Breast epithelium (tissue), 4 donors: Measurements from ENCODE around the gene USPL1. TPM values are rescaled to one million over a fixed set of nuclear protein-coding genes. Genes with fewer than 3 reads are reported as not detected.

Experiments
- DNase-seq, 2 donors: peaks; one replicate each; pipeline ENCODE4 v3.0.0-alpha.2; 2019; ENCODE audit warnings: low spot score in 2 of 2
- H3K27ac ChIP-seq, 2 donors: fragments of 200-600 bp; sonication (generic) in 1 of 2; one replicate each; pipeline ENCODE4 v1.5.1; 2016 to 2019; ENCODE audit warnings: mild to moderate bottlenecking in 1 of 2
- H3K27me3 ChIP-seq, 2 donors: fragments of 200-600 bp; sonication (generic) in 1 of 2; one replicate each; pipeline versions ENCODE4 v1.5.1 to v1.6.0; 2017 to 2019; ENCODE audit warnings: control low read depth in 1 of 2, mild to moderate bottlenecking in 1 of 2
- H3K36me3 ChIP-seq: fragments of 200-600 bp; one replicate; pipeline ENCODE4 v1.5.1; 2019
- H3K4me1 ChIP-seq, 2 donors: fragments of 200-600 bp; sonication (generic); one replicate each; pipeline ENCODE4 v1.5.1; 2016 to 2019; ENCODE audit warnings: control low read depth in 1 of 2
- H3K4me3 ChIP-seq, 3 donors: fragments of 200-600 bp; sonication (generic); 1 replicate in 2 of 3; 2 replicates in 1 of 3; pipeline ENCODE4 v1.5.1; 2016 to 2019; ENCODE audit warnings: mild to moderate bottlenecking in 3 of 3, moderate library complexity in 2 of 3
- H3K9me3 ChIP-seq, 2 donors: fragments of 200-600 bp; sonication (generic) in 1 of 2; one replicate each; pipeline ENCODE4 v1.5.1; 2016 to 2019; ENCODE audit warnings: control low read depth in 1 of 2
- CTCF ChIP-seq, 3 donors: fragments of 450-650 bp; IDR thresholded peaks; one replicate each; pipeline ENCODE4 v1.5.1; 2016 to 2017; ENCODE audit warnings: antibody characterized with exemption in 3 of 3, mild to moderate bottlenecking in 3 of 3, moderate library complexity in 3 of 3
- POLR2A ChIP-seq: fragments of 450-650 bp; IDR thresholded peaks from one replicate; pipeline ENCODE4 v1.6.1; 2016; ENCODE audit warnings: antibody characterized with exemption, mild to moderate bottlenecking, moderate library complexity
- POLR2AphosphoS5 ChIP-seq, 3 donors: sonication (generic); formaldehyde crosslinking; IDR thresholded peaks; one replicate each; pipeline ENCODE4 v1.6.1; 2017; ENCODE audit warnings: antibody characterized with exemption in 3 of 3
- intact Hi-C: fragments of 100-400 bp; cut with DNase I; formaldehyde crosslinking; loops from one replicate; pipeline ENCODE4 v1.15.1; 2023; ENCODE audit warnings: low total_unique reads
- total RNA-seq, 3 donors: library from RNA; depleted of rRNA; stranded (reverse); fragments of >200 nt; gene quantifications; one replicate each; pipeline ENCODE4 v1.1.0, GENCODE V29; 2016

Gene USPL1
- total RNA-seq, 3 donors from 2014 or later = 27.8 to 40.0 (median 28.2) TPM

GRCh38 chr13:30585748-30586262 lies 31.9 kb upstream of the USPL1 start:
- intact Hi-C loops = no loop called here
- Histone ChIP-seq H3K9me3 (no peaks in the 10 kb centered on the region), H3K27me3 (no peaks in the 10 kb centered on the region), H3K4me1 (no peaks in the 10 kb centered on the region), H3K27ac (no peak overlapping the region), H3K4me3 (no peak overlapping the region), H3K36me3 (no peaks in the 10 kb centered on the region)
- no peak for TF ChIP-seq CTCF (IDR thresholded peaks at IDR 0.05)
- TF ChIP-seq POLR2A = no peak
- no peak for TF ChIP-seq POLR2AphosphoS5 (IDR thresholded peaks at IDR 0.05)
- no peak for DNase-seq

DNA sequence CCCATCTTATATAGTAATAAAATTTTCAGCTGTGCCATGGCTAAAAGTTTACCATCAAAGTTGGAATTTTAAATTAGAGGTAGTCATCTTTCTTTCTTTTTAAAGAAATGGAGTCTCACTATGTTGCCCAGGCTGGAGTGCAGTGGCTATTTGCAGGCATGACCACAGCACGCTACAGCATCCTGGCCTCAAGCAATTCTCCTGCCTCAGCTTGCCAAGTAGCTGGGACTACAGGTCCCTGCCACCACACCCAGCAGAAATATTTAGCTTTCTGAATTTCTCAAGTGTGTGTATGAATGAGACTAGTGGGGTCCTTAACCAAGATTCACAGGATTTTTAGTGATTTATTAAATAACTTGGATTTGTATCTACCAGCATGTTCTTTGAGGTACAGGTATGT lies 30.5 kb upstream of the USPL1 start:
- no peak for DNase-seq
- H3K27me3 ChIP-seq = no peaks in the 10 kb centered on the region
- no peak overlapping the region for H3K27ac ChIP-seq
- no peak overlapping the region for H3K4me3 ChIP-seq
- TF ChIP-seq CTCF (IDR thresholded peaks at IDR 0.05) (no peak), POLR2A (no peak), POLR2AphosphoS5 (IDR thresholded peaks at IDR 0.05) (no peak)
- H3K4me1 ChIP-seq = no peaks in the 10 kb centered on the region
- intact Hi-C loops = no loop called here
- H3K9me3 ChIP-seq = no peaks in the 10 kb centered on the region
- H3K36me3 ChIP-seq = no peaks in the 10 kb centered on the region

GRCh38 chr13:30587739-30588138 lies 30.0 kb upstream of the USPL1 start:
- H3K9me3 ChIP-seq = no peaks in the 10 kb centered on the region
- DNase-seq = no peak
- intact Hi-C loops = no loop called here
- H3K4me3 ChIP-seq = no peak overlapping the region
- TF ChIP-seq CTCF (IDR thresholded peaks at IDR 0.05) (no peak), POLR2A (no peak), POLR2AphosphoS5 (IDR thresholded peaks at IDR 0.05) (no peak)
- H3K27ac ChIP-seq = no peak overlapping the region
- no peaks in the 10 kb centered on the region for H3K27me3 ChIP-seq
- H3K4me1 ChIP-seq = no peaks in the 10 kb centered on the region
- no peaks in the 10 kb centered on the region for H3K36me3 ChIP-seq

GRCh38 chr13:30593001-30593400 lies 24.7 kb upstream of the USPL1 start:
- Histone ChIP-seq H3K4me3 (no peak overlapping the region), H3K27me3 (no peaks in the 10 kb centered on the region), H3K4me1 (no peaks in the 10 kb centered on the region), H3K36me3 (no peaks in the 10 kb centered on the region), H3K27ac (no peak overlapping the region), H3K9me3 (no peaks in the 10 kb centered on the region)
- DNase-seq = no peak
- no peak for TF ChIP-seq POLR2A
- no peak for TF ChIP-seq POLR2AphosphoS5 (IDR thresholded peaks at IDR 0.05)
- intact Hi-C loops = no loop called here

DNA sequence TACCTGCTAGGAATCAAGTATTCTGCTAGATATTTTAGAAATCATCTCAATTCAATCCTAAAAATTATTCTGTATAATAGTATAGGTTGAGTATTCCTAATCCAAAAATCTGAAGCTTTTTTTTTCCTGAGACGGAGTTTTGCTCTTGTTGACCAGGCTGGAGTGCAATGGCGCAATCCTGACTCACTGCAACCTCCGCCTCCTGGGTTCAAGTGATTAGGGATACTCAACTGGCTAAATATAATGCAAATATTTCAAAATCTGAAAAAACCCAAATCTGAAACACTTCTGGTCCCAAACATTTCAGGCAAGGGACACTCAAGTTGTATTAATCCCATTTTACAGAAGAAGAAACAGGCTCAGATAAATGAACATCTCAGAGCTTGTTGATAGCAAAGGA lies 17.2 kb upstream of the USPL1 start:
- no peak for DNase-seq
- TF ChIP-seq CTCF (IDR thresholded peaks at IDR 0.05) (no peak), POLR2A (no peak)
- Histone ChIP-seq H3K36me3 (no peaks in the 10 kb centered on the region), H3K27ac (no peak overlapping the region), H3K4me3 (no peak overlapping the region), H3K27me3 (no peaks in the 10 kb centered on the region), H3K4me1 (no peaks in the 10 kb centered on the region), H3K9me3 (no peaks in the 10 kb centered on the region)
- intact Hi-C loops = no loop called here

DNA sequence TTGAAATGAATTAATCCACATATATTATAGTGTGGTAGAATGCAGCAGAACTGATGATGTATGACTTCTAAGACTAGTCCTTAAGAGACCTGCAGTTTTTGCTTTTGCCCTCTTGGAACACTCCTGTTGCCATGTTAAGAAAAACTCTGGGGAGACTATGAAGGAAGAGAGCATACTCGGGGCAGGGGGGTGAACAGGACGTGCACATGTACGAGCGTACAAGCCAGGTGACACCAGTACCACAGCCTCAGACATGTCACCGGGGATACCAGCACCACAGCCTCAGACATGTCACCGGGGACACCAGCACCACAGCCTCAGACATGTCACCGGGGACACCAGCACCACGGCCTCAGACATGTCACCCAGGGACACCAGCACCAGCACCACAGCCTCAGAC lies 15.9 kb upstream of the USPL1 start:
- no peak for TF ChIP-seq POLR2AphosphoS5 (IDR thresholded peaks at IDR 0.05)
- TF ChIP-seq CTCF (IDR thresholded peaks at IDR 0.05) = no peak
- no peak for TF ChIP-seq POLR2A
- no peak overlapping the region for H3K4me3 ChIP-seq
- H3K27me3 ChIP-seq = no peaks in the 10 kb centered on the region
- no peaks in the 10 kb centered on the region for H3K36me3 ChIP-seq
- no peak overlapping the region for H3K27ac ChIP-seq
- intact Hi-C loops = no loop called here
- H3K4me1 ChIP-seq = no peaks in the 10 kb centered on the region
- DNase-seq = no peak
- no peaks in the 10 kb centered on the region for H3K9me3 ChIP-seq
